TTC549 (cell line): Measurements from ENCODE around the gene TTC19.
A peak's percentile ranks its signal among the peaks of the same experiment; 100 is the strongest.
"Not testable (repeated sequence)": the region's sequence is repeated elsewhere in the genome, so short reads cannot be mapped to it uniquely, and the experiment has no call there.

Experiments
- FAIRE-seq: peaks from 2 replicates; lab custom pipeline; 2012; peaks lifted over from hg19 to GRCh38; lab: Jason Lieb, UNC

TTC19 gene

GRCh38 chr17:15973016-15973415, 26.6 kb upstream of the TTC19 start:
- FAIRE-seq, result no peak

DNA sequence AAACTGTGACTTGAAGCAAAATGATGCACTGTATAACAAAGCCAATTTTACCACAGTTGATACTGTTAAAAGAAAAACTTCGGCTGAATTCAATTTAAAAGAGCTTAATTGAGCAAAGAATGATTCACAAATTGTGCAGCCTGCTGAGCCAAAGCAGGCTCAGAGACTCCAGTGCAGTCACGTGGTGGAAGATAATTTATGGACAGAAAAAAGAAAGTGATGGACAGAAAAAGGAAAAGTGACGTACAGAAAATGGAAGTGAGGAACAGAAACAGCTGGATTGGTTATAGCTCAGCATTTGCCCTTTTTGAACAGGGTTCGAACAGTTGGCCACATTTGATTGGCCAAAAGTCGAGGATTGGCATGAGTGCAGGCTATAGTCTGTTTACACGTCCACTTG, 25.8 kb upstream of the TTC19 start:
- FAIRE-seq, result no peak

DNA sequence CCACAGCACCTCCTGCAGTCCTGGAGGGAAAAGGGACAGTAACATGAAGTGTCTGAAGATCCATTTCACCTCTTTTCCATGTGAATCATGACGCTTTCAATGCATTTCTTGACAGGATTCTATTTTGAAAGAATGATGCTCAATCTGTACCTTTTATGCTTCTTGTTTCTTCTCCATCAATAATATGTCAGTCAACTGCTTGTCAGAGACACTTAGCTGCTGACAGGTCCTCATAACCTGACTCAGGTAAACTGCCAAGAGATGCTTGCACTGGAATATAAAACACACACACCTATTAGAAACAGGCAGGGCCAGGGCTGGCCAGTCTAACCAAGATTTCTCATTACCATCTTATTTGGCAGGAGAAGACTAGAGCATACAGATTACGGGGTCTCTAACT, 21.7 kb upstream of the TTC19 start:
- no peak for FAIRE-seq

DNA sequence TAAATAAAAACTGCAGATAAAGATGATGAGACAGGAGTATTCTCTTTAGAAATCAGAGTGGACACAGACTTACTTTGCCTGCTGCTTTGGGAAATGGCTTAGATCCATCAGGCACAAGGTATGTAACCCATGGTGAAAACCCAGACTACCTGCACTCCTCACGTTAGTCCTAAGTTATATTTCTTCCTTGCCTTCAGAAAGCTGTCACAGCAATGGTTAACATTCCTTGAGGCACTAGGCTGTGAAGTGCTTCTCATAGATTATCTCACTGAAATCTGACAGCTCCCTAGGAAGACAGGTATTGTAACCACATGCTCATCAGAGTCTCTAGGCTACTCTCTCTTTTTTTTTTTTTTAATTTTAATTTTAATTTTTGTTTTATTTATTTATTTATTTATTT, 21.0 kb upstream of the TTC19 start:
- FAIRE-seq, result no peak

- FAIRE-seq, result not testable (repeated sequence)
Observed at GRCh38 chr17:15979013-15979412, 20.6 kb upstream of the TTC19 start.

GRCh38 chr17:15981208-15981607, 18.4 kb upstream of the TTC19 start:
- no peak for FAIRE-seq

DNA sequence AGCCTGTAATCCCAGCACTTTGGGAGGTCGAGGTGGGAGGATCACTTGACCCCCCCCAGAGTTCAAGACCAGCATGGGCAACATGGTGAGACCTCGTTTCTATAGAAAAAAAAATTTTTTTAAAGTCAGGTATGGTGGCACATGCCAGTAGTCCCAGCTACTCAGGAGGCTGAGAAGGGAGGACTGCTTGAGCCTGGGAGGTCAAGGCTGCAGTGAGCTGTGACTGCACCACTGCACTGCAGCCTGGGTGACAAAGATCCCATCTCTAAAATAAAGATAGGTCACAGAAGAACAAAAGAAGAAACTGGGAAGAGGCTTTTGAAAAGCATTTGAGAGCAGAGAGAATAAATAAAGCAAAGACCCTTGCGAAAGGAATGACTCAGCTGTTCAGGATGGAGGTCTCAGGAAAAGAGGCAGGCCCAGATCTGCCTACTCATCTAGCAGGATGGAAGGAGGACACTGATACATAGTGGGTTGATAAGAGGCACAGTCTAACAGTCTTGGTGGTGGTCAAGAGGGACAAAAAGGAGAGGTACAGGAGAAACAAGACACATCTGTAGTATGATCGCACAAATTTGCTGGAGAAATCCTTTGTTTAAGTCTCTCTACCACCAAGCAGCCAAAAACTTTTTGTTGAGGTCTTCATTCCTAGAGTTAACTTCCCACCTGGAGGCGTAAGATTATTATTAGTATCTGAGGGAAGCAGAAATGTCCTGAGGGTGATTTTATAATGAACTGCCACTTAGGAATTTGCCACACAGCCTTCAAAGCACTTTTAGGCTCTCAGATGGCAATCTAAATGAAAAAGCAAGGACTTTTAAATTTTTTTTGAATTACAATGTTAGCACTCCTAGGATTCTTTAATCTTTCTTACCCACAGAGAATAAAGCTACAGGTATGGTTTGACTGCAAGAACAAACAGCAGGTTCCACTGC, 17.7 kb upstream of the TTC19 start:
- no peak for FAIRE-seq

DNA sequence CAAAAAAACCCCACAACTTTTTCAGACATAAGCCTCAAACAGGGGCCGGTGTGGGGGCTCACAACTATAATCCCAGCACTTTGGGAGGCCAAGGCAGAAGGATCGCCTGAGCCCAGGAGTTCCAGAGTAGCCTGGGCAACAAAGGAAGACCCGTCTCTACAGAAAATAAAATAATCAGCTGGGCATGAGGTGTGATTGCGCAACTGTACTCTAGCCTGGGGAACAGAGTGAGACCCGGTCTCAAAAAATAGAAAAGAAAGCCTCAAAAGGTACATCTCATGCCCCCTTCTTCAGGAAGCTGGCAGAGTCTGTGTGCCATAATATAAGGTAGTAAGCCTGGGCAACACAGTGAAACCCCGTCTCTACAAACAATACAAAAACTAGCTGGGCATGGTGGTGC, 3.3 kb upstream of the TTC19 start:
- FAIRE-seq, result no peak

- no peak for FAIRE-seq
Observed at GRCh38 chr17:15998031-15998562, 1.5 kb upstream of the TTC19 start.

GRCh38 chr17:15999974-16000827, 577 bp downstream of the TTC19 start:
- no peak for FAIRE-seq

GRCh38 chr17:16001226-16001897, 1.7 kb downstream of the TTC19 start:
- no peak for FAIRE-seq

DNA sequence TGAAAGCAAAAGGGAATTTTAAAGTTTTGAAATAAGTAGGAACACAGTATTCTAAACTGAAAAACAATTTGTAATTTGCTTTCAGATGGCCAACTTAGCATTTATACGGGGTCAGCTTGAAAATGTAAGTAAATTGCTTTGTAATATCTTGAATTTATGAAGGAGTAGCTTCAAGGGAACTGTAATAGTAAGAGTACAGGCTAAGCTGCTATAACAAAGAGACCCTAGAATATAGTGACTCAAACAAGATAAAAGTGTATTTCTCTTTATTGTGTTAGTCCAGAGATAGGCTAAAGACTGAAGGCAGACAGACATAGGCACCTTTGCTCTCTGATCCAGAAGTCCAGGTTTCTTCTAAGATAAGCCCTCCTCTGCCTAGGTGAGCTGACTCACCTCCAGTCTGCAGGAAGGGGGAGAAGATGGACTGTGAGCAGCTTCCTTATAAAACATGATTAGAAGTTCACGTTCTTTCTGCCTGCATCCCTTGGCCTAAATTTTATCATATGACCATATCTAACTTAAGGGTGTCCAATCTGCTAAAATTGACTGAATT, 3.2 kb downstream of the TTC19 start:
- FAIRE-seq, result no peak

DNA sequence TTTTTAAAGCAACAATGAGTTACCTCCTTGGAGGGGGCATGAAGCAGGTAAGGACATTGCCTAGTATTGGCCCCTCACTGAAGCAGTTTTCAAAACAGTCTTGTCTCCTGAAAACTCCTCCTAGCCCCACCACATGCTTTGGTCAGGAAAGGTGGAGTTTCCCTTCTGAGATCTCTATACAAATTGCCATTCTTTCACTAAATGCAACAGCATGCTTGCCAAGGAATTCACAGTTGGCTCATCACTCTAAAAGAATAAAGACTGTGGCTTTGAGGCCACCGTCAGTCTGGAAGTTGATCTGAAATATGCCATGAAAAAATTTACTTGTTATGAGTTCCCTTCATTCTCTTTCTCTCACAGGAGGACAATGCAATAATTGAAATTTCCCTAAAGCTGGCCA, 4.2 kb downstream of the TTC19 start:
- FAIRE-seq, result no peak

DNA sequence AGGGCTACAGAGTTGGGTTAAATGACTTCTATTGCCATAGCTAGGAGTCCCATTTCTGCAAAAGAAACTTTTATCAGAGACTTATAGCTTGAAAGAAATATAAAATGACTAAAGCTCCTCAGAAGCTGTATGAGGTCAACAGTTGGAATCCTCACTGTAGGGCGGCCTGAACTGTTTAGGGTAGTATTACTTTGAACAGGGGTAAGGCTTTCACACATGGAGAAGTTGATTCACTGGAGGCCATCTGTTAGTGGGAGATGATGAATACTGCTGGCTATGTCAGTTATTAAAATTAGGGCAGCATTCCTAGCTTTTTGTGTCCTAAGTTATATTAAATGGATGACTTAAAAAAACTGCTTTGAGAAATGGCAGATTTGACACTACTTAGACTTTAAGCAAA, 6.0 kb downstream of the TTC19 start:
- no peak for FAIRE-seq

DNA sequence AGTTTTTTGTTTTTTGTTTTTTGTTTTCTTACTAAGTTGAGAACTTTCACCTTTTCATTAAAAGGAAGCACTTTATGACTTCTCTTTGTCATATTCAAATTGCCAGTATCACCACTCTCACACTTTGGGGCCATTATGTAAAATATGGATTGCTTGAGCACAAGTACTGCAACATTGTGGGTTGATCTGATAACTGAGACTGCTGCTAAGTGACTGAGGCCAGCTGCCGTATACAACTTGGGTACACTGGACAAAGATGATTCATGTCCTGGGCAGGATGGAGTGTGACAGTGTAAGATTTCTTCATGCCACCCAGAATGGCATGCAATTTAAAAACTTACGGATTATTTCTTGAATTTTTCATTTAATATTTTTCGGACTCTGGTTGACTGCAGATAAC, 7.8 kb downstream of the TTC19 start:
- no peak for FAIRE-seq

- peak; percentile 5 for FAIRE-seq
Observed at GRCh38 chr17:16013943-16014407, 14.4 kb downstream of the TTC19 start.

- no peak for FAIRE-seq
Observed at GRCh38 chr17:16019347-16019746, 19.7 kb downstream of the TTC19 start.

DNA sequence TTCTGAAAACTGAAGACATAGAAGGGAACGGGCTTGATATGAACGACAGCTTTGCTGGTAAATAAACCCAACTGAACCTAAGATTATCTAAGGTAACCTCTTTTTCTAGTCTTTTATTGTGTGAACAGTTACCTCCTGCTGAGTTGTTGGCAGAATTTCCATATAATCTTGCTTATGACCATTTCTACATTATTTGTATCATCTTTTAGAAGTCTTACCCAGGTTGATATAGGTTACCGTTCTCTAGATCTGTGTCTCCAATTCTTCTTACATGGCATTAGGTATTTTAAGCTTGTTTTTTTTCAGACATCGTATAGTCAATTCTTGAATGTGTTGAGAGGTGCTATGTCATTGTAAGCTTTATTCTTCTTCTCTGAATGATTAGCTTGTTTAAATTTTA, 24.3 kb downstream of the TTC19 start:
- no peak for FAIRE-seq

DNA sequence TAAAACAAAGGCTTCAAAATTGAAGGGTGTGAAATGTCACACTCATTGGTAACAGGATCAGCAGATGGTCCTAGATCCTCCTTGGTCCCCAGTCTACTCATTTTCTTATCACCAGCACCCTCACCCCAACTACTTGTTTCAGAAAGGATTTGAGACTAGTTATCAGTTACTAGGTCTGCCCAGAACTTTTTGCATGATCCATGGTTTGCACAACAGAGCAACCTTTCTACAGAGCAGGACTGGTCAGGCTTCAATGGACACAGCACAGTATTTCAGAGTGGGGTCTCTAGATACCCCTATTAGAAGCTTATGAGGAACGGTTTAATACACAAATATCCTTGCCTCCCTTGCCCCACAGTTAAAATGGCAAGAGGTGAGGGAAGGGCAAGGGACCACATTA, 25.6 kb downstream of the TTC19 start:
- FAIRE-seq, result no peak

GRCh38 chr17:16026895-16027294, 27.3 kb downstream of the TTC19 start:
- FAIRE-seq, result no peak

DNA sequence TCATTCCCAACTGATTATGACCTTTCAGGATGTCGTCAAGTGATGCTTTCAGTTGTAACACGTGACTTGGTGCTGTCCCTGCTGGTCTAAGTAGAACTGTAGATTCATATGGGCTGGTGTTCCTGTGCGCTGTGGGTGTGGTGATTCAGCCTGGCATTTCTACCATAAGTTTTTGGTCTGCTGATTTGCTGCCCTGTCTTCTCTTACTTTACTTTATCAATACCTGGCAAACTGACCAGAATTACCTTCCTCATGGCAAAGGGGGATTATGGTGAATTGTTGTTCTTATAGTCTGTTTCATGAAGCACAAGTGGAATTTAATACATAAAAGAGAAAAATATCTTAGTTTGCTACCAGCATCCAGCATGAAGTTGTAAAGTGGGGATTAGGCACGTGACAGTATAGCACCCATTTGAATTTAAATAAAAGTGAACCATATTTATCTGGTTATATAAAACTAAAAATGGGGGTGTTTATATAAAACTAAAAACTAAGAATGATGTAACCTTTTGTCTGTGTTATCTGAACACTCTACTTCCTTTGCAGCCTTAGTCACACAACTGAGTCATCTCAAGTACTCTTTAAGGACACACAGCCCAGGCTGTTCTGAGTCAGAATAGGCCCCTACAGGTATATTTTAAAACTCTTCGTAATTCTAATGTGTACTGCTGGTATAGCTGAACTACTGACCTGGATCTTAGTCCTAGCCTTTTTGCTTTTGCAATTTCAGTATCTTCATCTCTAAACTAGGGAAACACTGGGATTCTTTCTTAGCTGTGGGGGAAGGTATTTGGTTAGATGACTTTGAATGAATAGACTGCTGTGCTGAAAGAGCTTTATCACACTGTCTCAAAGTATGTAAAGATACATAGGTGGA, 28.3 kb downstream of the TTC19 start:
- FAIRE-seq, result no peak
